HepG2 (cell line): ENCODE results near the gene NOL8. TPM values are rescaled to one million over a fixed set of nuclear protein-coding genes. Genes with fewer than 3 reads are reported as not detected.

Source experiments
- ATAC-seq: fragments of 200-7000 bp; cut with Tn5 transposase; 3 replicates; pipeline ENCODE4 v1.9.1; 2020; ENCODE audit warnings: mild to moderate bottlenecking, moderate library complexity
- BruUV-seq: library from RNA; stranded (reverse); fragments of 400-500 nt; replicated peaks from 2 replicates; lab custom pipeline; 2021; lab: Mats Ljungman, UMichigan
- CTCF ChIA-PET: fragments of 300-600 bp; formaldehyde crosslinking; extraction: SDS; loops from one replicate; lab custom pipeline; 2021; ENCODE audit warnings: low total read pairs, inconsistent platforms, low intra/inter-chr PET ratio; lab: Yijun Ruan, JAX
- POLR2A ChIA-PET: fragments of 350-600 bp; sonication (Branson Sonifier 250); formaldehyde crosslinking; loops from one replicate; lab custom pipeline; 2020; ENCODE audit warnings: antibody characterized with exemption, inconsistent platforms; lab: Yijun Ruan, JAX
- DNase-seq: peaks from one replicate; pipeline ENCODE4 v3.0.0-alpha.2; 2015; ENCODE audit warnings: low spot score
- FAIRE-seq: peaks from 3 replicates; lab custom pipeline; 2011; peaks lifted over from hg19 to GRCh38; lab: Jason Lieb, UNC
- H2AFZ ChIP-seq: one replicate; pipeline ENCODE4 v1.6.1; 2011; ENCODE audit warnings: low read length, inconsistent platforms
- H3K27ac ChIP-seq: fragments of 300-600 bp; 3 replicates; pipeline ENCODE4 v1.8.0; 2011; ENCODE audit warnings: mixed run types, mild to moderate bottlenecking, mixed read lengths, low read length, inconsistent platforms; ENCODE audit not compliant: insufficient read depth; ENCODE audit errors: extremely low read length
- H3K27me3 ChIP-seq, 2 experiments: fragments of 200-600 bp in 1 of 2; 2 replicates in 1 of 2; 3 replicates in 1 of 2; pipeline versions ENCODE4 v1.6.0 to v1.8.0; 2011; ENCODE audit warnings: low read length in 2 of 2, mild to moderate bottlenecking in 2 of 2, moderate library complexity in 2 of 2, inconsistent platforms in 1 of 2; ENCODE audit not compliant: insufficient read depth in 2 of 2, control insufficient read depth in 1 of 2
- H3K36me3 ChIP-seq, 2 experiments: fragments of 200-600 bp in 1 of 2; replicated peaks in 1 of 2; 2 replicates in 1 of 2; 3 replicates in 1 of 2; pipeline versions ENCODE4 v1.5.1 to v1.8.0; 2011; ENCODE audit warnings: low read length in 2 of 2, inconsistent platforms in 1 of 2; ENCODE audit not compliant: insufficient read depth in 2 of 2, control insufficient read depth in 1 of 2
- H3K4me1 ChIP-seq: 2 replicates; pipeline ENCODE4 v1.5.1; 2012; ENCODE audit warnings: low read length, inconsistent platforms; ENCODE audit not compliant: insufficient read depth
- H3K4me2 ChIP-seq: 2 replicates; pipeline ENCODE4 v1.6.0; 2011; ENCODE audit warnings: low read depth, low read length, inconsistent platforms
- H3K4me3 ChIP-seq, 3 experiments: fragments of 200-600 bp in 1 of 3; sonication (generic), shearing (Covaris generic) in 1 of 3; replicated peaks in 1 of 3; 2 replicates each; pipeline ENCODE4 v1.5.1; 2011 to 2016; ENCODE audit warnings: low read length in 3 of 3, inconsistent platforms in 2 of 3, low read depth in 2 of 3, mild to moderate bottlenecking in 2 of 3, control low read depth in 1 of 3, mixed read lengths in 1 of 3; ENCODE audit not compliant: insufficient read depth in 1 of 3
- H3K79me2 ChIP-seq: one replicate; pipeline ENCODE4 v1.6.1; 2011; ENCODE audit warnings: low read length, inconsistent platforms; ENCODE audit not compliant: insufficient read depth
- H3K9ac ChIP-seq: 2 replicates; pipeline ENCODE4 v1.6.0; 2011; ENCODE audit warnings: mild to moderate bottlenecking, low read depth, low read length, inconsistent platforms; ENCODE audit not compliant: insufficient read depth
- H3K9me3 ChIP-seq: 2 replicates; pipeline ENCODE4 v1.5.1; 2012; ENCODE audit warnings: mild to moderate bottlenecking, low read length
- H4K20me1 ChIP-seq: 2 replicates; pipeline ENCODE4 v1.6.0; 2011; ENCODE audit warnings: inconsistent platforms, mild to moderate bottlenecking, low read length, moderate library complexity; ENCODE audit not compliant: insufficient read depth
- AGO2 ChIP-seq: fragments of 200-400 bp; formaldehyde crosslinking; optimal IDR thresholded peaks from 2 replicates; pipeline ENCODE3; 2017; ENCODE audit warnings: mild to moderate bottlenecking, low read depth, low read length, moderate library complexity
- ARID4A ChIP-seq: sonication (generic); formaldehyde crosslinking; IDR thresholded peaks from 2 replicates; pipeline ENCODE4 v1.5.0; 2020; ENCODE audit warnings: mild to moderate bottlenecking, missing genetic modification reagents, borderline replicate concordance
- CEBPB ChIP-seq: IDR thresholded peaks from 2 replicates; pipeline ENCODE4 v1.6.1; 2011; ENCODE audit warnings: low read depth, low read length, improper control_type of control experiment, borderline replicate concordance
- CEBPG ChIP-seq: IDR thresholded peaks from 2 replicates; pipeline ENCODE4 v1.6.1; 2016
- FLYWCH1 ChIP-seq: sonication (generic); formaldehyde crosslinking; IDR thresholded peaks from 2 replicates; pipeline ENCODE4 v1.8.1; 2023; ENCODE audit warnings: mild to moderate bottlenecking, missing genetic modification reagents
- FOXO1 ChIP-seq: sonication (generic); formaldehyde crosslinking; IDR thresholded peaks from 2 replicates; pipeline ENCODE4 v1.4.0; 2020; ENCODE audit warnings: missing genetic modification reagents
- GLI4 ChIP-seq: sonication (generic); formaldehyde crosslinking; IDR thresholded peaks from 2 replicates; pipeline ENCODE4 v1.5.1; 2020; ENCODE audit warnings: missing genetic modification reagents, mild to moderate bottlenecking, moderate library complexity, borderline replicate concordance
- MAFK ChIP-seq, 2 experiments: IDR thresholded peaks in 1 of 2; conservative IDR thresholded peaks in 1 of 2; 2 replicates each; pipeline ENCODE4 v1.6.1; 2011; ENCODE audit warnings: improper control_type of control experiment in 2 of 2, low read length in 2 of 2
- MIXL1 ChIP-seq: IDR thresholded peaks from 2 replicates; pipeline ENCODE4 v1.6.1; 2016
- MYPOP ChIP-seq: sonication (generic); formaldehyde crosslinking; IDR thresholded peaks from 2 replicates; pipeline ENCODE4 v1.8.1; 2023; ENCODE audit warnings: mild to moderate bottlenecking, moderate library complexity, missing genetic modification reagents
- PITX1 ChIP-seq: sonication (generic); formaldehyde crosslinking; IDR thresholded peaks from 2 replicates; pipeline ENCODE4 v1.5.1; 2020; ENCODE audit warnings: mild to moderate bottlenecking, missing genetic modification reagents
- REPIN1 ChIP-seq: sonication (generic); formaldehyde crosslinking; IDR thresholded peaks from 2 replicates; pipeline ENCODE4 v1.8.0; 2022; ENCODE audit warnings: missing genetic modification reagents, low read depth, mild to moderate bottlenecking, borderline replicate concordance
- SAP130 ChIP-seq: IDR thresholded peaks from 2 replicates; pipeline ENCODE4 v1.6.1; 2016; ENCODE audit warnings: low read depth
- SSRP1 ChIP-seq: IDR thresholded peaks from 2 replicates; pipeline ENCODE4 v1.6.1; 2016; ENCODE audit warnings: control low read depth
- ZBTB25 ChIP-seq: IDR thresholded peaks from 2 replicates; pipeline ENCODE4 v1.6.1; 2018; ENCODE audit warnings: missing genetic modification reagents
- ZNF12 ChIP-seq: sonication (generic); formaldehyde crosslinking; IDR thresholded peaks from 2 replicates; pipeline ENCODE4 v1.5.0; 2020; ENCODE audit warnings: missing genetic modification reagents
- ZNF224 ChIP-seq: sonication (generic); formaldehyde crosslinking; IDR thresholded peaks from 2 replicates; pipeline ENCODE4 v1.5.0; 2020; ENCODE audit warnings: mild to moderate bottlenecking, missing genetic modification reagents
- ZNF530 ChIP-seq: sonication (generic); formaldehyde crosslinking; IDR thresholded peaks from 2 replicates; pipeline ENCODE4 v1.5.0; 2020; ENCODE audit warnings: low read depth, mild to moderate bottlenecking, missing genetic modification reagents
- ZNF619 ChIP-seq: sonication (generic); formaldehyde crosslinking; IDR thresholded peaks from 2 replicates; pipeline ENCODE4 v1.4.0; 2020; ENCODE audit warnings: mild to moderate bottlenecking, missing genetic modification reagents
- WGBS: methylation state at CpG from one replicate; pipeline ENCODE4 v1.1.6; 2017; ENCODE audit warnings: low lambda C conversion rate; 5-methylcytosine and 5-hydroxymethylcytosine counted together
- in situ Hi-C: cut with HindIII; loops from 2 replicates; pipeline ENCODE4 v1.10.0; 2017; ENCODE audit warnings: low pct_unique_long_range_greater_than_20kb; ENCODE audit not compliant: extremely low pct_ligation_motif_present
- intact Hi-C: fragments of 100-400 bp; cut with micrococcal nuclease; formaldehyde crosslinking; loops from one replicate; pipeline ENCODE4 v1.10.0; 2022; ENCODE audit not compliant: unreplicated experiment
- polyA plus RNA-seq, 8 experiments: library from polyadenylated mRNA; depleted of rRNA in 3 of 8; stranded (reverse) in 7 of 8; unstranded in 1 of 8; fragments of >200 nt; fragmentation: Illumina TruSeq in 4 of 8; extraction: Trizol in 4 of 8; gene quantifications; 2 replicates each; pipeline versions ENCODE4 v1.2.1 to v1.2.3, GENCODE V29; 2011 to 2016; ENCODE audit warnings: low read depth in 4 of 8, missing spikeins in 1 of 8, mixed read lengths in 1 of 8; ENCODE audit not compliant: insufficient read depth in 1 of 8
- total RNA-seq, 5 experiments: library from RNA; depleted of rRNA; stranded (reverse); fragments of >200 nt; fragmentation: Illumina TruSeq; extraction: Trizol; gene quantifications; 2 replicates each; pipeline ENCODE4 v1.2.3, GENCODE V29; 2016; ENCODE audit warnings: low read depth in 1 of 5

NOL8 gene
- total and polyA plus RNA-seq, 2 of the 13 experiments (the other 11 are each of a cell fraction or from before 2014, with no cell fraction given) = 12.8 to 36.3 TPM

GRCh38 chr9:92292338-92293074 is 32.6 kb downstream of the NOL8 start:
- Histone ChIP-seq H3K27me3 (no peaks in the 10 kb centered on the region; a peak in 1 of 5 replicates), H3K4me2 (peak overlapping the region; percentile 99), H3K27ac (peak overlapping the region; percentile 85), H3K4me1 (peaks cover 36% of the 10 kb centered on the region), H4K20me1 (peaks cover 31% of the 10 kb centered on the region), H3K79me2 (peaks cover 54% of the 10 kb centered on the region), H2AFZ (no peak overlapping the region), H3K9ac (peak overlapping the region; percentile 93), H3K36me3 (peaks cover 2 to 41% of the 10 kb centered on the region in 2 experiments; a peak in 4 of 5 replicates), H3K9me3 (no peaks in the 10 kb centered on the region), H3K4me3 (peak overlapping the region; percentile 78 to 92 (median 82))
- ChIA-PET POLR2A (interaction anchor here (1.0 to 1.1 kb wide), 2 partner anchors 23 to 25 kb away, joined by 3 to 5 read pairs; no protein-coding TSS in a partner anchor), CTCF (no interaction called here)
- in situ Hi-C loops = no loop called here
- DNase-seq (peak; percentile 18), FAIRE-seq (no peak), ATAC-seq (peak; percentile 12; the same call in 2 of the 3 replicates)
- WGBS = 27% methylated on average over 7 of the region's 8 CpGs
- BruUV-seq = no TSS peak
- intact Hi-C loops = loop anchor here (2.0 kb wide), 1 partner anchor 342 kb away; no protein-coding TSS in a partner anchor
- no peak for TF ChIP-seq GLI4 (CRISPR knock-in tag)
- TF ChIP-seq ZNF530 = no peak
- TF ChIP-seq ARID4A = peak; percentile 25; the same call in 1 of the 2 replicates
- TF ChIP-seq ZNF619 (CRISPR knock-in tag) = no peak
- peak; percentile 11; the same call in 1 of the 2 replicates for TF ChIP-seq SAP130 (CRISPR knock-in tag)
- TF ChIP-seq ZBTB25 = no peak
- no peak for TF ChIP-seq MIXL1 (CRISPR knock-in tag)
- TF ChIP-seq AGO2 = no peak
- TF ChIP-seq CEBPG (CRISPR knock-in tag) = peak; percentile 34; the same call in 1 of the 2 replicates
- peak; percentile 40; the same call in 1 of the 2 replicates for TF ChIP-seq CEBPB
- 0 out of 2 replicates have a peak, but pooled peaks have one; percentile 33 for TF ChIP-seq SSRP1 (CRISPR knock-in tag)
- TF ChIP-seq ZNF224 = no peak
- no peak for TF ChIP-seq FLYWCH1
- TF ChIP-seq FOXO1 = no peak
- no peak for TF ChIP-seq MAFK (conservative IDR thresholded peaks at IDR 0.05 in 1 of 2, IDR thresholded peaks at IDR 0.05 in 1 of 2; ENCODE audit: low read length in 2 of 2)
- TF ChIP-seq MYPOP = peak; percentile 33; the same call in 1 of the 2 replicates
- TF ChIP-seq ZNF12 (CRISPR knock-in tag) = no peak
- TF ChIP-seq REPIN1 (CRISPR knock-in tag) = no peak
- TF ChIP-seq PITX1 (CRISPR knock-in tag) = 0 out of 2 replicates have a peak, but pooled peaks have one; percentile 30
